ENCODE data around the gene PHF23.

Gene PHF23

GRCh38 chr17:7219812-7220592, 19.3 kb downstream of the PHF23 start, which contains the start of the genes ACADVL and DLG4:
ACADVL (plus strand) TSS chr17:7219938; CDS start chr17:7219985, 47 bp downstream.
DLG4 (minus strand) TSS chr17:7219836.
- peak; percentile 73 for DNase-seq (ENCODE audit: low spot score)

- DNase-seq (ENCODE audit: low spot score), result no peak
Measured at GRCh38 chr17:7219229-7219811, 19.9 kb downstream of the PHF23 start.

DNA sequence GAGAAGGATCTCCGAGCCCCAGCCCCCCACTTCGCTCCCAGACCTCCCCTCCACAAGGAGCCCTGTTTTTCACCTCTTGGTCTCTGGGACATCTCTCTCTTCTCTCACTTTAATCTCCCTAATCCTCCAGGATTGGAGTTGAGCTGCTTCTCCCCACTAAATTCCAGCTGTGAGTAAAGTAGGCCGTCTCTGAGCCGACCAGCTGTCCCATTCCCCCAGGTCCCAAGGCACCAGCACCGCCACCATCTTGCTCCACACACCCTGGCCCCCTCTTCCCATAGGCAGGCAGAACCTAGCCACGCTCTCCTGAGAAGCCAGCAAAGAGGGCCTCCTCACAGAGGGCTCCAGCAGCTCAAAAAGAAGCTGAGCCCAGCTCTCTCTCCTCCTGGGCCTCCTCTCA, 20.5 kb downstream of the PHF23 start:
- no peak for DNase-seq (ENCODE audit: low spot score)

DNA sequence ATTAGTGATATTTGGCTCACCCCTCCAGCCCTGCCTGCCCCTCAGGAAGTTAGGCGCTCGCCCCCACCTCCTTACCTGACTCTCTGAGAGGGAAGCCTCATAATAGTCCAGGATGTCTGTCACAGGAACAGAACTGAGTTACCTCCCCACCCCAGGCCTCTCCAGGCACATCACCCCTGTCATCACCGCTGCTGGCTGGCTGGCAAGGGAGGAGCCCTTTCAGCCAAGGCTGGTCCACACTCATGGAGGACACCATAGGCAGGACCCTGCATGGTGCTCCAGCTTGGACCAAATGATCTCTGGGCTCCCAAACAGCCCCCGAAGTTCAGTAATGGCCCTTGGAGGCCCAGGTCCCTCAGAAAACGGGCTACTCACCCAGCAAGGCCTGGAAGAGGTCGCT, 21.1 kb downstream of the PHF23 start:
- no peak for DNase-seq (ENCODE audit: low spot score)

DNA sequence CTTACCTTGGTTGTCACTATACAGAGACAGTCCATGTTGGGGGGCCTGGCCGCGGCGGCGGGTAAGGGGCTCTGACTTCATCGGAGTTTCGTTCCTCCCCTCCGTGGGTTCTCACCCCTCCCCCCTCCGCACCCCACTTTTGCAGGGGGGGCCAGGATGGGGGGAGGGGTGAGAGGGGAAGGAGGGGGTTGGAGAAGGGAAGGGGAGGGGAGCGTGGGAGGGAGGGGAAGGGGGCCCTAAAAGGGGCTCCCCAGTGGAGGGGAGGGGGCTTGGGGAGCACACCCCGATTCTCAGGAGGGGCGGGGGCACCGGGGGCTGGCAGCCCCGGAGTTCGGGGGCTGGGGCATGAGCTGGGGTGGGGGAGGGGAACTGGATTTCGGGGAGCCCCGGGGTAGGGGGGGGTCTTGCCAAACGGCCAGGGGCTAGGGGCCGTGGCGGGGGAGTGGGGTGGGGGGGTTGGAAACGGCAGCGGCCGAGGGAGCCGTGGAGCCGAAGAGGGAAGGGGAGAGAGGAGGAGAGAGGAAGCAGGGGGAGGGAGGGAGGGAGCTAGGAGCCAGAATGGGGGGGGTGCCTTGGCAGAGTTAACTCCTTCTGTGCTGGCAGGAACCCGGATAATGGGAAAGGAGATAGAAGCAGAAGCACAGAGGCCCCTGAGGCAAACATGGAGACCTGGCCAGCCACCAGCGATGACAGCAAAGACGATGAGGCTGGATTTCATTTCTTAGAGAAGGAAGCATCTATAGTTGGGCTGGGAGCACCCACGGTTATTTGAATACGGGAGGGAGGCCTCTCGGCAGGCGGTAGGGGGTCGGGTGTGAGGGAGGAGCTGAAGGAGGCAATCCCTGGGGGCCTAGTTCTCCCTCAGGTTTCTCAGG, 21.9 kb downstream of the PHF23 start:
- peak; percentile 51 for DNase-seq (ENCODE audit: low spot score)

- no peak for DNase-seq (ENCODE audit: low spot score)
Measured at GRCh38 chr17:7216242-7217112, 22.8 kb downstream of the PHF23 start.

GRCh38 chr17:7215652-7216180, 23.5 kb downstream of the PHF23 start:
- no peak for DNase-seq (ENCODE audit: low spot score)

GRCh38 chr17:7215136-7215638, 24.1 kb downstream of the PHF23 start:
- no peak for DNase-seq (ENCODE audit: low spot score)

DNA sequence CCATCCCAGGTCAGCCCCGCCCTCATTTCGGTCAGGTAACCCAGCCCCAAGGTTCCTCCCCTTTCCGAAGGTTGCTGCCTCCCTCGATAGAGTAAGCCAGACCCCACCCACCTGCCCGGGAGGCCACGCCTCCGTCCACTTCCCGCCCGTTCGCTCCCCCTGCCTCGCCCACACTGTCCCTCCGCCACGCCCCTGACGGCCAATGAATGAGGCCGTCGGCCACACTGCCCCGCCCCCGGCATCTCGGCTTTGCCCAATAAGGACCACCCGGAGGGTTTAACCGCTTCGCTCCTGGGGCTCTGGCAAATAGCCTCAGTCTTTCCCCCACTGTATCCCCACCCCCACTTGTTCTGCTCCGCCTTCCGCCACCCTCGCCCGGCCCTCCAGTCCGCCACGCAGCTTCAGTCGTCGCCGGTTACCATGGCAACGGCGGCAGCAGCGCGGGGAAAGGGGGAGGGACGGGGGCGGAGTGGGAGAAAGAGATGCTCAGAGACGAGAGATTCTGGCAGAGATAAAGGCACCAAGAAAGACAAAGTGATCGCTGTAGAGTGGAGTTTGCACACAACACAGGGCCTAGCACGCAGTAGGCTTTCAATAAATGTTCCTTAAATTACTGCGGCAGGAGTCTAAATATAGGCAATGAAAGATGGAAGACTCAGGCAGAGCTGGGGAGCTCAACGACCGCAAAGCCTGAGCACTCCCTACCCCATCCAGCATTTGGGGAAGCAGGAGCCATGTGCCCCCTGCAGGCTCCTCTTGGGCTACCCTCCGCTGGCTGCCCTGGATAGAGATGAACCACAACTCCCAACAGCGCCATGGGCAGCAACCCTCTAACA, 24.7 kb downstream of the PHF23 start:
- peak; percentile 97 for DNase-seq (ENCODE audit: low spot score)

- no peak for DNase-seq (ENCODE audit: low spot score)
Measured at GRCh38 chr17:7213895-7214299, 25.4 kb downstream of the PHF23 start.

GRCh38 chr17:7211491-7212273, 27.6 kb downstream of the PHF23 start:
- DNase-seq (ENCODE audit: low spot score), result no peak

- DNase-seq (ENCODE audit: low spot score), result no peak
Measured at GRCh38 chr17:7208754-7209460, 30.4 kb downstream of the PHF23 start.

GRCh38 chr17:7208027-7208571, 31.2 kb downstream of the PHF23 start:
- no peak for DNase-seq (ENCODE audit: low spot score)

DNA sequence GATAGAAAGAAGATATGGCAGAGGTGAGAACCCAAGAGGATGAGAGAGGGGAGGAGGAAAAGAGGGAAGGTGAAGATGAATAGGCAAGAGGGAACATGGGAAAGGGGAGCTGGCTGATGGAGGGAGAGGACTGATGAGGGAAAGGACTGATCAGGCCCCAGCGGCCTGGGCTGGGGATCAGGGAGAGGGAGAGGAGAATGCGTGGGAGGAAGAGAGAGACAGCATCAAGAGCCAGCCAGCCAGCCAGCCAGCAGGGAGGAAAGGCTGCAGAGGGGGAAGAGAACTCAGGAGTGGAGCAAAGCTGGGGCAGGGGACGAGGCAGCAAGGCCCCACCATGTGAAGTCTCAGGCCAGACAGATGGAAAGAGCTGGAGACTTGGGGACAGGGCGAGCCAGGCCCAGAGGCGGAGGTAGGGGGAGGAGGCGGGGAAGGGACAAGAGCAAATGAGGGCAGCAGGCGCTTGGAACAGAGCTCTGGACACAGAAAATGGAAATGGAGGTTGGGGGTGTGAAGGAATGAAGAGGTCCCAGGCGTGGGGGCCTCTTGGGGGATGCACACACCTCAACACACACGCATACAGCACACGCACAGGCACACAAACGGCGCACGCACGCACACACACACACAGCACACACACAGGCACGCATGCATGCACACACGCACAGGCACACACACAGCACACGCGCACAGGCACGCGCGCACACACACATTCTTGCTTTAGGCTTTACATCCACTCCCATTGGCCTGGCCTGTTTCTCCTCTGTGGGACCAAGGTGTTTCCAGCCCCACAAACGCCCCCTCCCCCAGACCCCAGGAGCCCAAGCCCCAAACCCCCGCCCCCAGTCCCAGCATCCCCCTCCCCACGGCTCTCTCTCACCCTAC, 31.9 kb downstream of the PHF23 start:
- no peak for DNase-seq (ENCODE audit: low spot score)

- DNase-seq (ENCODE audit: low spot score), result no peak
Measured at GRCh38 chr17:7205561-7205960, 33.7 kb downstream of the PHF23 start.

DNA sequence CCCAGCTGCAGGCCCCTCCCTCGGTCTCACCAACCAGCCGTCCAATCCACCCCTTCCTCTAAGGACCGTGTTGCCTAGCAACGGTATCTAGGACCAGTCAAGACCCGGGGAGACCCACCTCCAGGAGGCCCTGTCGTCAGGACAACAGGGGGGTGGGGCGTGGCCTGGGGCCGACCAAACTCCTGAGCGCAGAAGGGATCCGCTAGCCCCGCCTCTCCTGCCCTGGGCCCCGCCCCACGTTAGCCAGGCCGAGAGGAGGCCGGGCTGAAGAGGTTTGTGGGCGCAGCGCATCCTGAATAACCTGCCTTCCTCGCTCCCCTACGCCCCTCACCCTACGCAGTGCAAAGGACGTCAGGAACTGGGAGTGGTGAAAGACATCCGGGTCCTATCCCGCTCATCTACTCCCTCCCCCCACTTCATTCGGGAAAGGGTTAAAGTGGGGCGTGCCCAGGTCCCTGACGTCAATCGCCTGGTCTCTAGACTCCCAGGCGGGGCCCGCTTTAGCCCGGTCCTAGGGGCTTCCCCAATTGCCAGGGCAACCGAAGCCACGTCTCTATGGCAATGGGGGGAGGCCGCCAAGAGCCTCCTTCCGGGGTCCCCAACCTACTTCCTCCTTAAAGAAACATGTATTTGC, 34.3 kb downstream of the PHF23 start:
- DNase-seq (ENCODE audit: low spot score), result peak; percentile 96

DNA sequence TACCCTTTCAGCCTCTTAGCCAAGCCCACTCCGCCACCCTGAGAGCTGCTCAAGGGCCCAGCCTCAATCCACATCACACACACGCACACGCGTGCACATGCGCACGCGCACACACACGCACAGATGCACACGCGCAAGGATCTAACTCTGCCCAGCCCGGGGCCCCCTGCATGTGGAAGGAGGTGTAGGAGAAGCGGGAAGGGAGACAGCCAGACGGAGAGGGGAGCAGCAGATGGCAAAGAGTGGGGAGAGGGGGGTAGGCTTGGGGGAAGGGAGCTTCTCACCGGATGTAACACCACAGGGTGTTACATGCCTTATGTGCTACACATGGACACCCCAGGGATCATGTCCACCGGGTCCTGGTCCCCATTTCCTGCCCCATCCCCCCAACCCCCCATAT, 34.9 kb downstream of the PHF23 start:
- peak; percentile 24 for DNase-seq (ENCODE audit: low spot score)
